ENCODE measurements around the gene HBS1L. TPM values are rescaled to one million over a fixed set of nuclear protein-coding genes. Genes with fewer than 3 reads are reported as not detected.

HBS1L gene
- total RNA-seq, 4 donors from 2014 or later, result 31.2 to 54.2 (median 46.0) TPM

- no peak for DNase-seq (ENCODE audit: low spot score in 2 of 2)
- no peak overlapping the region for H3K4me3 ChIP-seq
- H3K27ac ChIP-seq, result no peak overlapping the region
- H3K9me3 ChIP-seq, result no peaks in the 10 kb centered on the region
- H3K36me3 ChIP-seq, result no peaks in the 10 kb centered on the region
- no peaks in the 10 kb centered on the region for H3K27me3 ChIP-seq
- H3K4me1 ChIP-seq, result peaks cover 0 to 3% (median 0%) of the 10 kb centered on the region in 4 donors
- WGBS, 2 donors, result 70 to 81% methylated on average over 4 of the region's 4 CpGs
- no peak for TF ChIP-seq EP300 (IDR thresholded peaks at IDR 0.05)
- no peak for TF ChIP-seq CTCF (IDR thresholded peaks at IDR 0.05)
- TF ChIP-seq POLR2A (IDR thresholded peaks at IDR 0.05), result no peak
Observed at GRCh38 chr6:135021310-135022049, 33.1 kb downstream of the HBS1L start.

- WGBS, 2 donors, result 88 to 89% methylated on average over 1 of the region's 1 CpG
- Histone ChIP-seq H3K4me3 (no peak overlapping the region), H3K4me1 (peaks cover 0 to 2% (median 0%) of the 10 kb centered on the region in 4 donors), H3K27ac (no peak overlapping the region), H3K9me3 (no peaks in the 10 kb centered on the region), H3K36me3 (no peaks in the 10 kb centered on the region), H3K27me3 (no peaks in the 10 kb centered on the region)
- no peak for TF ChIP-seq POLR2A (IDR thresholded peaks at IDR 0.05)
- TF ChIP-seq EP300 (IDR thresholded peaks at IDR 0.05), result no peak
- TF ChIP-seq CTCF (IDR thresholded peaks at IDR 0.05), result no peak
- no peak for DNase-seq (ENCODE audit: low spot score in 2 of 2)
Observed at GRCh38 chr6:135018941-135019340, 35.7 kb downstream of the HBS1L start.

GRCh38 chr6:135018052-135018451, 36.6 kb downstream of the HBS1L start:
- 85 to 89% methylated on average over 2 of the region's 2 CpGs for WGBS, 2 donors
- Histone ChIP-seq H3K9me3 (no peaks in the 10 kb centered on the region), H3K36me3 (no peaks in the 10 kb centered on the region), H3K4me3 (no peak overlapping the region), H3K27me3 (no peaks in the 10 kb centered on the region), H3K27ac (no peak overlapping the region), H3K4me1 (peaks cover 0 to 2% (median 0%) of the 10 kb centered on the region in 4 donors)
- DNase-seq (ENCODE audit: low spot score in 2 of 2), result no peak
- no peak for TF ChIP-seq EP300 (IDR thresholded peaks at IDR 0.05)
- TF ChIP-seq CTCF (IDR thresholded peaks at IDR 0.05), result no peak
- TF ChIP-seq POLR2A (IDR thresholded peaks at IDR 0.05), result no peak

GRCh38 chr6:135014353-135014832, 40.2 kb downstream of the HBS1L start:
- Histone ChIP-seq H3K27ac (no peak overlapping the region), H3K4me1 (peaks cover 0 to 2% (median 0%) of the 10 kb centered on the region in 4 donors), H3K4me3 (no peak overlapping the region), H3K36me3 (peaks cover 0 to 5% (median 0%) of the 10 kb centered on the region in 3 donors), H3K27me3 (no peaks in the 10 kb centered on the region), H3K9me3 (no peaks in the 10 kb centered on the region)
- no peak for TF ChIP-seq EP300 (IDR thresholded peaks at IDR 0.05)
- no peak for TF ChIP-seq POLR2A (IDR thresholded peaks at IDR 0.05)
- TF ChIP-seq CTCF (IDR thresholded peaks at IDR 0.05), result no peak
- WGBS, 2 donors, result 86 to 90% methylated on average over 4 of the region's 4 CpGs
- no peak for DNase-seq (ENCODE audit: low spot score in 2 of 2)

GRCh38 chr6:135013211-135013610, 41.4 kb downstream of the HBS1L start:
- Histone ChIP-seq H3K9me3 (no peaks in the 10 kb centered on the region), H3K4me1 (no peaks in the 10 kb centered on the region), H3K27ac (no peak overlapping the region), H3K27me3 (no peaks in the 10 kb centered on the region), H3K36me3 (peaks cover 0 to 5% (median 0%) of the 10 kb centered on the region in 3 donors), H3K4me3 (no peak overlapping the region)
- TF ChIP-seq POLR2A (IDR thresholded peaks at IDR 0.05) (no peak), CTCF (IDR thresholded peaks at IDR 0.05) (no peak), EP300 (IDR thresholded peaks at IDR 0.05) (no peak)
- 93 to 96% methylated on average over 3 of the region's 3 CpGs for WGBS, 2 donors
- no peak for DNase-seq (ENCODE audit: low spot score in 2 of 2)

All from tibial nerve (tissue), 4 donors.